ENCODE measurements around the gene CFAP97D2. TPM values are rescaled to one million over a fixed set of nuclear protein-coding genes. Genes with fewer than 3 reads are reported as not detected.
"Not testable (repeated sequence)": the region's sequence is repeated elsewhere in the genome, so short reads cannot be mapped to it uniquely, and the experiment has no call there.

The CFAP97D2 gene
- total and polyA plus RNA-seq, 2 donors from 2014 or later: not detected

DNA sequence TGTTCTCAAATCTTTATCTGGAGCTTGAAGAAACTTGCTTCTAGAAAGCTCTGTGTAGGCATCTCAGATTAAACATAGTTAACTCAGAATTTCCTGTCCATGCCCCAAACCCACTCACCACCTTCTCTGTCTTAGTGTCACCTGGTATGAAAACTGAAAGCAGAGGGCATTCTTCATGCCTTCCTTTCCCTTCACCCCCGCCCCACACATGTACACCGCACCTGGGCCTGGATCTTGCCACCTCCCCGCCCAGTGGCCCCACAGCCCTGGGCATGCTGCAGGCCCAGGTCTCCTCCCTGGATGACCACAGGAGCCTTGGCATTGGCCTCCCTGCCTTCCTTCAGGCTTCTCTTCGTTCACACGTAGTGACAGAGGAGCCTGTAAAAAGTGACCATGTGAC lies 15.8 kb downstream of the CFAP97D2 start:
- no peak overlapping the region for H3K27ac ChIP-seq (ENCODE audit: low read depth in 2 of 2, low read length in 2 of 2)
- DNase-seq (no peak), FAIRE-seq (no peak)
- no peak for TF ChIP-seq CTCF (IDR thresholded peaks at IDR 0.05; ENCODE audit: borderline replicate concordance, extremely low read depth, insufficient read depth)
- no peaks in the 10 kb centered on the region for H3K36me3 ChIP-seq (ENCODE audit: control insufficient read depth in 2 of 3, insufficient read depth in 3 of 3, low read length in 3 of 3)
- no peak overlapping the region for H3K4me3 ChIP-seq (ENCODE audit: low read length in 3 of 3)
- H3K4me1 ChIP-seq (ENCODE audit: control insufficient read depth in 2 of 3, insufficient read depth in 2 of 3, low read depth in 1 of 3, low read length in 3 of 3): no peaks in the 10 kb centered on the region
- no peaks in the 10 kb centered on the region for H3K27me3 ChIP-seq (ENCODE audit: control insufficient read depth, insufficient read depth, low read length)
- no peaks in the 10 kb centered on the region for H3K9me3 ChIP-seq (ENCODE audit: control insufficient read depth in 2 of 3, insufficient read depth in 1 of 3, low read length in 3 of 3)
- H3K9ac ChIP-seq (ENCODE audit: low read length in 3 of 3): no peak overlapping the region
- intact Hi-C loops (cut with DNase I): no loop called here

DNA sequence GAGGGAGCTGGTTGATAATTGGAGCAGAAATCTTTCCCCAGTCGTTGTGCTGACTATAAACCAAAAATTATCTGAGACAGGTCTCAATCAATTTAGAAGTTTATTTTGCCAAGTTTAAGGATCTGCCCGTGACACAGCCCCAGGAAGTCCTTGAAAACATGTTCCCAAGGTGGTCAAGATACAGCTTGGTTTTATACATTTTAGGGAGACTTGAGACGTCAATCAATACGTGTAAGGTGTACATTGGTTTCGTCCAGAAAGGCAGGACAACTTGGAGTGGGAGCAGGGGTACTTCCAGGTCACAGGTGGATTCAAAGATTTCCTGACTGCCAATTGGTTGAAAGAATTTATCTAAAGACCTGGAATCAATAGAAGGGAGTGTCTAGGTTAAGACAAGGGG lies 17.6 kb downstream of the CFAP97D2 start:
- no peaks in the 10 kb centered on the region for H3K9me3 ChIP-seq (ENCODE audit: control insufficient read depth in 2 of 3, insufficient read depth in 1 of 3, low read length in 3 of 3)
- H3K4me1 ChIP-seq (ENCODE audit: control insufficient read depth in 2 of 3, insufficient read depth in 2 of 3, low read depth in 1 of 3, low read length in 3 of 3): no peaks in the 10 kb centered on the region
- DNase-seq: no peak
- H3K36me3 ChIP-seq (ENCODE audit: control insufficient read depth in 2 of 3, insufficient read depth in 3 of 3, low read length in 3 of 3): no peaks in the 10 kb centered on the region
- peak overlapping the region in 1 of 3 donors; percentile 55 for H3K9ac ChIP-seq (ENCODE audit: low read length in 3 of 3)
- H3K4me3 ChIP-seq (ENCODE audit: low read length in 3 of 3): peak overlapping the region in 2 of 3 donors; percentile 6 to 53
- intact Hi-C loops (cut with DNase I): no loop called here
- no peak for TF ChIP-seq CTCF (IDR thresholded peaks at IDR 0.05; ENCODE audit: borderline replicate concordance, extremely low read depth, insufficient read depth)
- no peak for FAIRE-seq
- H3K27me3 ChIP-seq (ENCODE audit: control insufficient read depth, insufficient read depth, low read length): no peaks in the 10 kb centered on the region
- H3K27ac ChIP-seq (ENCODE audit: low read depth in 2 of 2, low read length in 2 of 2): no peak overlapping the region

DNA sequence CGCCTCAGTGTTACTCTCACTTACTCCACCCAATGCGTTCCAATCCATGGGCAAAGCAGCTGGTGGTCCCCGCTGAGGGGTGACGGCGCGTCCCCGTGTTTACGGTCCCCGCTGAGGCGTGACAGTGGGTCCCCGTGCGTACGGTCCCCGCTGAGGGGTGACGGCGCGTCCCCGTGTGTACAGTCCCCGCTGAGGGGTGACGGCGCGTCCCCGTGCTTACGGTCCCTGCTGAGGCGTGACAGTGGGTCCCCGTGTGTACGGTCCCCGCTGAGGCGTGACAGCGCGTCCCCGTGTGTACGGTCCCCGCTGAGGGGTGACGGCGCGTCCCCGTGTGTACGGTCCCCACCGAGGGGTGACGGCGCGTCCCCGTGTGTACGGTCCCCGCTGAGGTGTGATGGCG lies 19.5 kb downstream of the CFAP97D2 start:
- H3K4me1 ChIP-seq (ENCODE audit: control insufficient read depth in 2 of 3, insufficient read depth in 2 of 3, low read depth in 1 of 3, low read length in 3 of 3): no peaks in the 10 kb centered on the region
- no peaks in the 10 kb centered on the region for H3K36me3 ChIP-seq (ENCODE audit: control insufficient read depth in 2 of 3, insufficient read depth in 3 of 3, low read length in 3 of 3)
- DNase-seq (no peak), FAIRE-seq (no peak)
- H3K4me3 ChIP-seq (ENCODE audit: low read length in 3 of 3): no peak overlapping the region
- intact Hi-C loops (cut with DNase I): no loop called here
- H3K9ac ChIP-seq (ENCODE audit: low read length in 3 of 3): no peak overlapping the region
- H3K9me3 ChIP-seq (ENCODE audit: control insufficient read depth in 2 of 3, insufficient read depth in 1 of 3, low read length in 3 of 3): no peaks in the 10 kb centered on the region
- H3K27ac ChIP-seq (ENCODE audit: low read depth in 2 of 2, low read length in 2 of 2): no peak overlapping the region
- no peak for TF ChIP-seq CTCF (IDR thresholded peaks at IDR 0.05; ENCODE audit: borderline replicate concordance, extremely low read depth, insufficient read depth)
- H3K27me3 ChIP-seq (ENCODE audit: control insufficient read depth, insufficient read depth, low read length): no peaks in the 10 kb centered on the region

- H3K36me3 ChIP-seq (ENCODE audit: control insufficient read depth in 2 of 3, insufficient read depth in 3 of 3, low read length in 3 of 3); intact Hi-C loops (cut with DNase I); H3K4me1 ChIP-seq (ENCODE audit: control insufficient read depth in 2 of 3, insufficient read depth in 2 of 3, low read depth in 1 of 3, low read length in 3 of 3); H3K9me3 ChIP-seq (ENCODE audit: control insufficient read depth in 2 of 3, insufficient read depth in 1 of 3, low read length in 3 of 3); H3K4me3 ChIP-seq (ENCODE audit: low read length in 3 of 3); H3K27ac ChIP-seq (ENCODE audit: low read depth in 2 of 2, low read length in 2 of 2); H3K9ac ChIP-seq (ENCODE audit: low read length in 3 of 3); H3K27me3 ChIP-seq (ENCODE audit: control insufficient read depth, insufficient read depth, low read length); FAIRE-seq; DNase-seq: not testable (repeated sequence)
Measured at GRCh38 chr13:114199526-114199925, 20.5 kb downstream of the CFAP97D2 start.
